GM10248 (cell line): ENCODE results near the gene MORN1.

Experiments used
- CTCF ChIA-PET: fragments of 300-600 bp; sonication (Branson Sonifier 250); formaldehyde crosslinking; extraction: SDS; loops from one replicate; lab custom pipeline; 2021; ENCODE audit warnings: antibody characterized with exemption; lab: Yijun Ruan, JAX
- POLR2A ChIA-PET: fragments of 350-650 bp; sonication (Branson Sonifier 250); formaldehyde crosslinking; extraction: SDS; loops from one replicate; lab custom pipeline; 2020; ENCODE audit warnings: antibody characterized with exemption; lab: Yijun Ruan, JAX
- DNase-seq: peaks from one replicate; pipeline ENCODE4 v3.0.0; 2012; ENCODE audit errors: extremely low spot score
- TF ChIP-seq, protein P1 (sequence below): IDR thresholded peaks from 2 replicates; pipeline ENCODE4 v1.5.1; 2012; ENCODE audit warnings: mild to moderate bottlenecking, low read depth; ENCODE audit errors: extremely low read depth, missing control alignments, control extremely low read depth

Gene MORN1

DNA sequence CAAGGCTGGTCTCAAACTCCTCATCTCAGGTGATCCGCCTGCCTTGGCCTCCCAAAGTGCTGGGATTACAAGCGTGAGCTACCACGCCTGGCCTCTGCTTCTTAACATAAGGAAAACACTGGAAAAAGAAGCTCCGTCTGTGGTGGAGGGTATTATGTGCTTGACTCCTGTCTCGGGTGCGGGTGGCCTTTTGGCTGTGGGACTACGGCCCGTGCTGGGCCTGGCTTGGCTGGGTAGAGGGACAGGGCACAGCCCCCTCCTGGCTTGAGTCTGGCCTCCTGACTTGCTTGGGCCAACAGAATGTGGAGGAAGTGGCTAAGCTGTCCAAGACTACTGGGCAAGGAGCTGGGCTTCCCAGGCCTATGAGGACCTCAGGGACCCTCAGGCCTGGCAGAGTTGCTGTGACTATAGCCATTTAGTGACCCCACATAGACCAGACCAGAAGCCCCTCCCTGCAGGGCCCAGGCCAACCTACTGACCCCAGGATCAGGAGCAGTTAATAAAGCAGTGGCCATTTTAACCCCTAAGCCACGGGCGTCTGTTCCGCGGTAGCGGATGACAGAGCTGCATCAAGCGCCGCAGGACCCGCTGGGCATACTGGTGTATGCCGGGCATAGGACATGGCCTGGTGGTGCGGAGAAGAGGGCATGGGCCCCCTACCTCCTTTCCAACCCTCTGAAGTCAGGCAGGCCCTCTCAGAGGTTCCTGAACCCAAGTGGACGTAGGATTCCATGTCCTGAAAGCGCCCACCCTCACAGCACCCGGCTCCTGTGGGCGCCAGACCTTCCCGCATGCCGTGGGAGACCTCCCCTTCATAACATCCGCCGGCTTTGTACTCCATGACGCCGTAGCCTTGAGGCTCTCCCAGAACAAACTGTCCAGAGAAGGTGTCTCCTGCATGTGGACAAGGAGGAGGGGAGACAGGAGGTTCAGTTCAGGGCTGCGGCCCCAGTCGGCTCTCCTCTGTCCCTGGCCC is 4.4 kb downstream of the MORN1 start:
- TF ChIP-seq, protein P1, sequence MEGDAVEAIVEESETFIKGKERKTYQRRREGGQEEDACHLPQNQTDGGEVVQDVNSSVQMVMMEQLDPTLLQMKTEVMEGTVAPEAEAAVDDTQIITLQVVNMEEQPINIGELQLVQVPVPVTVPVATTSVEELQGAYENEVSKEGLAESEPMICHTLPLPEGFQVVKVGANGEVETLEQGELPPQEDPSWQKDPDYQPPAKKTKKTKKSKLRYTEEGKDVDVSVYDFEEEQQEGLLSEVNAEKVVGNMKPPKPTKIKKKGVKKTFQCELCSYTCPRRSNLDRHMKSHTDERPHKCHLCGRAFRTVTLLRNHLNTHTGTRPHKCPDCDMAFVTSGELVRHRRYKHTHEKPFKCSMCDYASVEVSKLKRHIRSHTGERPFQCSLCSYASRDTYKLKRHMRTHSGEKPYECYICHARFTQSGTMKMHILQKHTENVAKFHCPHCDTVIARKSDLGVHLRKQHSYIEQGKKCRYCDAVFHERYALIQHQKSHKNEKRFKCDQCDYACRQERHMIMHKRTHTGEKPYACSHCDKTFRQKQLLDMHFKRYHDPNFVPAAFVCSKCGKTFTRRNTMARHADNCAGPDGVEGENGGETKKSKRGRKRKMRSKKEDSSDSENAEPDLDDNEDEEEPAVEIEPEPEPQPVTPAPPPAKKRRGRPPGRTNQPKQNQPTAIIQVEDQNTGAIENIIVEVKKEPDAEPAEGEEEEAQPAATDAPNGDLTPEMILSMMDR: no peak
- CTCF ChIA-PET: interaction anchor here (0.7 to 2.9 kb wide), 2 partner anchors 11 to 191 kb away, joined by 3 to 19 read pairs; partner anchors contain the start of gene FAAP20
- no peak for DNase-seq
- POLR2A ChIA-PET: interaction anchor here (0.8 kb wide), 1 partner anchor 159 kb away, joined by 3 read pairs; no protein-coding TSS in a partner anchor

GRCh38 chr1:2385606-2386280 is 5.6 kb downstream of the MORN1 start:
- TF ChIP-seq, protein P1: no peak
- DNase-seq: no peak
- POLR2A ChIA-PET: no interaction called here
- CTCF ChIA-PET: interaction anchor here (2.9 to 9.5 kb wide), 2 partner anchors 187 to 190 kb away, joined by 19 to 182 read pairs; partner anchors contain the start of gene FAAP20

DNA sequence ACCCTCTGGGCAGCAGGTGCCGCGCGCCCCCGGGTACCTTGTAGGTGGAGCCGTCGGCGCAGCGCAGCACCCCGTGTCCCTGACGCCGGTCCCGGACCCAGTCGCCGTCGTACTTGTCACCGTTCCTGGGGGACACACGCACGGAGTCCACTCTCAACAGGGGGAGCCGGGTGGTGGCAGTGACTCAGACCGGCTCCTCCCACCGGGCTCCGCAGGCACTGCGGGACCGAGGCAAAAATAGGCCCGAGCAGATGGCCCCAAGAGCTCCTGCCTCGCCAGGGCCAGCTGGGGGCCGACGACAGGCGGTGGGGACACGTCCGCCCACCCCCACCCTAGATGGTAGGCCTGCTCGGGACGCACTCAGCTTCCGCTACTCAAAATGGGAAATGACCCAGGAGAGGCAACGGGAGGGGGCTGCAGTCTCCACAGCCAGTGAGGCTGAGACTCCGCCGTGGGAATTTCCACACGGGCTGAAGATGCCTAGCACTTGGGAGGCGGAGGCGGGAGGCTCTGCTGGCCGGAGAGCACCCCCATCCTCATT is 6.3 kb downstream of the MORN1 start:
- POLR2A ChIA-PET: no interaction called here
- TF ChIP-seq, protein P1: no peak
- CTCF ChIA-PET: interaction anchor here (9.5 kb wide), 1 partner anchor 186 kb away, joined by 182 read pairs; the partner anchor contains the start of gene FAAP20
- DNase-seq: no peak

DNA sequence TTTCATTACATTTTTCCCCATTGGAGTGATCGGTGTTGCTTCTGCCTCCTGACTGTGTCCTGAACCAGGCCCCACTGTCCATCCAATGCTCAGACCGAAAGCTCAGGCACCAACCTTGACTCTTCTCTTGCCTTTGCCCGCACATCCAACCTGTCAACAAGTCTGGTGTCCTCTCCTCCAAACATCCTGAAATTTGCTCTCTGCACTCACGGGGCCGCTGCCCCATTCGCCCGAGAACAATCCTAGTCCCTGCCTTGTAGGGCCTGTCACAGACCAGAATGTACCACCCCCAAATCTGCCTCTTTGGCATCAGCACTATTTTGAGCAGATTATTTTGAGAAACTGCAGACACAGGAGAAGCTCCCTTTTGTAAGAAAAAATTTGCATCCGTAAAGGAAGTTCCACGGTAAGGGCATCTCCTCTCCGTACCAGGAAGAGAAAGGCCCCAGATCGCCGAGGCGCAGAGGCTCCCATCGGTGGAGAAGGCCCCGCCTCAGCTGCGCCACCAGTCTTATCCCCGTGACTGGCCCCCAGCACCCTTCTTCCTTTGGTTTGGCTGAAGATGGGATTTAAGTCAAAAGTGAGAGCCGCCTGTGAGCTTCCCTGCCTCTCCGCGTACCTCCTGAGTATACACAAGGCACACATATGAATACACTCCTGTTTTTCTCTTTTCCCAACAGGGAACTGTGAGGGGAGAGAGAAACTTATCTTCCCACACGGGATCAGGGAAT is 7.1 kb downstream of the MORN1 start:
- ChIA-PET CTCF (interaction anchor here (1.1 to 9.5 kb wide), 2 partner anchors 185 to 192 kb away, joined by 4 to 182 read pairs; partner anchors contain the start of gene FAAP20), POLR2A (no interaction called here)
- DNase-seq: no peak
- TF ChIP-seq, protein P1: no peak

DNA sequence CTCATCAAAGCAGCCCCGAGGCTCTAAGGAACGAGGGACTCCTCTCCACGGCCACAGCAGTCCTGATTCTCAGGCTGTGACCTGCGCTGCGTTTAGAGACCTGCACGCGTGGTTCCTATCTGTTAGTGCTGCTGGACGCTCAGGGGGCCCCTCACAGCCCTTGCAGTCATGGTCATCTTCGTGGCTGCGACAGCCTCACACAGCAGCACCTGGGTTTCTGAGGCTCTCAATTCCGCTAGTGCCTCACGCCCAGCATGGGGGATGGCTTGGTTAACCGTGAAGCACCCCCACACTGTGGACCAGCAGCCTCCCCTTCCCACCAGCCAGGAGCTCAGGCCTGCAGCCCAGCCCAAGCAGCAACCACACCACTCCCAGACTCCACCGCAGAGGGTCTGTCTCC is 7.8 kb downstream of the MORN1 start:
- POLR2A ChIA-PET: no interaction called here
- DNase-seq: no peak
- CTCF ChIA-PET: interaction anchor here (0.6 to 9.5 kb wide), 3 partner anchors 8 to 192 kb away, joined by 3 to 182 read pairs (median 4); partner anchors contain the start of genes FAAP20, MORN1 and RER1
- TF ChIP-seq, protein P1: no peak
